K562 (cell line): ENCODE measurements around the gene AQP5. TPM values are rescaled to one million over a fixed set of nuclear protein-coding genes. Genes with fewer than 3 reads are reported as not detected.

ENCODE experiments used
- ATAC-seq: fragments of 200-7000 bp; cut with Tn5 transposase; 3 replicates; pipeline ENCODE4 v1.9.1; 2020; ENCODE audit warnings: moderate library complexity
- BruUV-seq: library from RNA; stranded (reverse); fragments of 400-500 nt; replicated peaks from 2 replicates; lab custom pipeline; 2021; lab: Mats Ljungman, UMichigan
- CTCF ChIA-PET: fragments of 300-600 bp; formaldehyde crosslinking; extraction: SDS; loops from one replicate; lab custom pipeline; 2021; ENCODE audit warnings: low intra/inter-chr PET ratio; lab: Yijun Ruan, JAX
- POLR2A ChIA-PET: fragments of 300-600, 350-650 bp; sonication (Branson Sonifier 250); formaldehyde crosslinking; extraction: SDS; loops from one replicate; lab custom pipeline; 2021; ENCODE audit warnings: antibody characterized with exemption, inconsistent platforms; lab: Yijun Ruan, JAX
- DNase-seq, 4 experiments: peaks; one replicate each; pipeline versions ENCODE4 v3.0.0 to v3.0.0-alpha.2; 2011 to 2018; ENCODE audit warnings: low spot score in 3 of 4, mixed read lengths in 3 of 4; ENCODE audit errors: extremely low read depth in 1 of 4
- FAIRE-seq: peaks from 2 replicates; lab custom pipeline; 2011; peaks lifted over from hg19 to GRCh38; lab: Jason Lieb, UNC
- H2AFZ ChIP-seq: 2 replicates; pipeline ENCODE4 v1.6.0; 2011; ENCODE audit warnings: low read depth, low read length, control low read depth, inconsistent platforms
- H3K27ac ChIP-seq: fragments of 200-600 bp; 3 replicates; pipeline ENCODE4 v1.8.0; 2011; ENCODE audit warnings: low read depth, mild to moderate bottlenecking, control low read depth, inconsistent platforms, low read length, moderate library complexity, mixed read lengths; ENCODE audit errors: extremely low read depth
- H3K27me3 ChIP-seq, 2 experiments: fragments of 300-600 bp in 1 of 2; 2 replicates in 1 of 2; 3 replicates in 1 of 2; pipeline versions ENCODE4 v1.6.0 to v1.8.0; 2011; ENCODE audit warnings: inconsistent platforms in 2 of 2, low read length in 2 of 2, mild to moderate bottlenecking in 1 of 2, mixed read lengths in 1 of 2, moderate library complexity in 1 of 2; ENCODE audit not compliant: control insufficient read depth in 2 of 2, insufficient read depth in 2 of 2
- H3K36me3 ChIP-seq: fragments of 300-600 bp; 3 replicates; pipeline ENCODE4 v1.8.0; 2011; ENCODE audit warnings: mild to moderate bottlenecking, low read length, inconsistent platforms; ENCODE audit not compliant: control insufficient read depth, insufficient read depth
- H3K4me1 ChIP-seq, 2 experiments: fragments of 200-600 bp in 1 of 2; replicated peaks in 1 of 2; 2 replicates in 1 of 2; 3 replicates in 1 of 2; pipeline versions ENCODE4 v1.5.1 to v1.8.0; 2011; ENCODE audit warnings: inconsistent platforms in 2 of 2, low read length in 2 of 2, mild to moderate bottlenecking in 1 of 2, mixed read lengths in 1 of 2, moderate library complexity in 1 of 2; ENCODE audit not compliant: control insufficient read depth in 2 of 2, insufficient read depth in 2 of 2
- H3K4me2 ChIP-seq: 2 replicates; pipeline ENCODE4 v1.6.1; 2011; ENCODE audit warnings: low read length, control low read depth, inconsistent platforms, mixed read lengths; ENCODE audit not compliant: insufficient read depth
- H3K4me3 ChIP-seq: fragments of 200-600 bp; sonication (generic), shearing (Covaris generic); 2 replicates; pipeline ENCODE4 v1.5.1; 2016; ENCODE audit warnings: control low read depth, inconsistent platforms
- H3K79me2 ChIP-seq: fragments of 200-600 bp; 3 replicates; pipeline ENCODE4 v1.8.0; 2011; ENCODE audit warnings: low read length, inconsistent platforms; ENCODE audit not compliant: control insufficient read depth, insufficient read depth
- H3K9ac ChIP-seq, 2 experiments: 2 replicates each; pipeline versions ENCODE4 v1.6.0 to v1.6.1; 2011; ENCODE audit warnings: low read depth in 2 of 2, low read length in 2 of 2, control low read depth in 1 of 2, inconsistent platforms in 1 of 2, mild to moderate bottlenecking in 1 of 2, mixed read lengths in 1 of 2; ENCODE audit not compliant: insufficient read depth in 1 of 2
- H3K9me1 ChIP-seq: one replicate; pipeline ENCODE4 v1.6.0; 2011; ENCODE audit warnings: inconsistent platforms, mild to moderate bottlenecking, low read length, moderate library complexity; ENCODE audit not compliant: control insufficient read depth, insufficient read depth
- H3K9me3 ChIP-seq: replicated peaks from 2 replicates; pipeline ENCODE4 v1.5.1; 2011; ENCODE audit warnings: low read depth, low read length, inconsistent platforms; ENCODE audit not compliant: control insufficient read depth, insufficient read depth
- H4K20me1 ChIP-seq: replicated peaks from 2 replicates; pipeline ENCODE4 v1.6.1; 2011; ENCODE audit warnings: low read length, inconsistent platforms, mixed read lengths; ENCODE audit not compliant: control insufficient read depth, insufficient read depth
- E2F5 ChIP-seq: sonication (generic); formaldehyde crosslinking; IDR thresholded peaks from 2 replicates; pipeline ENCODE4 v1.8.0; 2022; ENCODE audit warnings: mild to moderate bottlenecking, missing genetic modification reagents
- HMG20B ChIP-seq: fragments of 250-450 bp; sonication (Bioruptor Pico); IDR thresholded peaks from 2 replicates; pipeline ENCODE4 v1.5.0; 2021; ENCODE audit warnings: mild to moderate bottlenecking
- KLF1 ChIP-seq: fragments of 450-650 bp; IDR thresholded peaks from 2 replicates; pipeline ENCODE4 v1.6.1; 2016; ENCODE audit warnings: missing genetic modification characterization, missing compliant biosample characterization
- MAFG ChIP-seq: fragments of 450-650 bp; conservative IDR thresholded peaks from 2 replicates; pipeline ENCODE4 v1.6.1; 2016; ENCODE audit warnings: missing genetic modification characterization, missing compliant biosample characterization
- POLR2A ChIP-seq: fragments of 450-650 bp; conservative IDR thresholded peaks from 2 replicates; pipeline ENCODE4 v1.6.1; 2016
- TARDBP ChIP-seq: fragments of 450-650 bp; IDR thresholded peaks from 2 replicates; pipeline ENCODE4 v1.6.1; 2016
- ZSCAN29 ChIP-seq: fragments of 450-650 bp; IDR thresholded peaks from 2 replicates; pipeline ENCODE4 v1.6.1; 2017
- WGBS: fragments of 100-300 bp; shearing (Covaris generic); methylation state at CpG from one replicate; pipeline ENCODE4 v1.1.6; 2016; ENCODE audit warnings: low coverage, mixed read lengths; ENCODE audit not compliant: insufficient coverage; ENCODE audit errors: missing lambda C conversion rate; 5-methylcytosine and 5-hydroxymethylcytosine counted together
- in situ Hi-C: fragments of 300-500 bp; cut with MboI; formaldehyde crosslinking; loops from 4 replicates; pipeline ENCODE4 v1.15.0; 2018; ENCODE audit warnings: inconsistent platforms, mixed read lengths
- intact Hi-C: fragments of 100-400 bp; cut with micrococcal nuclease; formaldehyde crosslinking; loops from 2 replicates; pipeline ENCODE4 v1.14.2; 2022
- polyA plus RNA-seq, 8 experiments: library from polyadenylated mRNA; depleted of rRNA in 4 of 8; stranded (reverse) in 5 of 8; unstranded in 3 of 8; fragments of >200 nt; fragmentation: Nextera tagmentation in 2 of 8; fragmentation: Illumina TruSeq in 1 of 8; extraction: Ambion mirVana in 2 of 8; extraction: Trizol in 1 of 8; gene quantifications; 2 replicates each; pipeline versions ENCODE4 v1.2.1 to v1.2.3, GENCODE V29; 2011 to 2014; ENCODE audit warnings: inconsistent platforms in 1 of 8, missing spikeins in 1 of 8
- total RNA-seq, 7 experiments: library from RNA; depleted of rRNA in 6 of 7; stranded (reverse); fragments of >200 nt in 6 of 7; fragmentation: Illumina TruSeq in 2 of 7; extraction: Trizol in 2 of 7; gene quantifications; 2 replicates each; pipeline versions ENCODE4 v1.2.1 to v1.2.3, GENCODE V29; 2011 to 2021; ENCODE audit warnings: low replicate concordance in 1 of 7
- TF ChIP-seq, protein P1 (sequence below): fragments of 250-450 bp; sonication (Bioruptor Pico); IDR thresholded peaks from 2 replicates; pipeline ENCODE4 v1.8.0; 2021; ENCODE audit warnings: moderate library complexity, mild to moderate bottlenecking, inconsistent platforms

The AQP5 gene
- total and polyA plus RNA-seq, 9 of the 15 experiments (the other 6 are each of a cell fraction or from before 2014, with no cell fraction given) = not detected

GRCh38 chr12:49959685-49960473 is 1.8 kb upstream of the AQP5 start:
- Histone ChIP-seq H4K20me1 (no peaks in the 10 kb centered on the region), H3K36me3 (no peaks in the 10 kb centered on the region), H3K4me1 (peaks cover 0 to 20% of the 10 kb centered on the region in 2 experiments; a peak in 1 of 5 replicates), H3K79me2 (no peaks in the 10 kb centered on the region), H3K9me3 (no peaks in the 10 kb centered on the region), H3K9ac (0 out of 4 replicates have a peak overlapping the region, but pooled peaks of 1 of the 2 experiments have one; percentile 13), H3K9me1 (no peaks in the 10 kb centered on the region), H3K4me3 (no peak overlapping the region), H3K27ac (no peak overlapping the region), H2AFZ (no peak overlapping the region), H3K27me3 (peaks cover 6 to 53% of the 10 kb centered on the region in 2 experiments; a peak in 4 of 5 replicates), H3K4me2 (no peak overlapping the region)
- in situ Hi-C loops = loop anchor here (5.0 kb wide), 1 partner anchor 93 kb away; no protein-coding TSS in a partner anchor
- FAIRE-seq = no peak
- no peak for ATAC-seq
- intact Hi-C loops = no loop called here
- BruUV-seq = no TSS peak
- no peak for TF ChIP-seq POLR2A
- no peak for TF ChIP-seq E2F5 (CRISPR knock-in tag)
- TF ChIP-seq MAFG (tag) = no peak
- TF ChIP-seq TARDBP = no peak
- TF ChIP-seq KLF1 (tag) = no peak
- TF ChIP-seq, protein P1, sequence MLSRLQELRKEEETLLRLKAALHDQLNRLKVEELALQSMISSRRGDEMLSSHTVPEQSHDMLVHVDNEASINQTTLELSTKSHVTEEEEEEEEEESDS (CRISPR knock-in tag) = no peak
- no peak for TF ChIP-seq HMG20B (CRISPR knock-in tag)
- TF ChIP-seq ZSCAN29 = no peak
- ChIA-PET POLR2A (interaction anchor here (0.8 to 1.2 kb wide), 2 partner anchors 14 to 32 kb away, joined by 3 to 5 read pairs; no protein-coding TSS in a partner anchor), CTCF (no interaction called here)
- WGBS = 6% methylated on average over 9 of the region's 11 CpGs
- no peak for DNase-seq
